Upper lobe of right lung (tissue), 1 donor: ENCODE data around the gene PVR. TPM values are rescaled to one million over a fixed set of nuclear protein-coding genes. Genes with fewer than 3 reads are reported as not detected.

Experiments used
- ATAC-seq: fragments of 200-7000 bp; cut with Tn5 transposase; one replicate; pipeline ENCODE4 v1.9.1; 2020; ENCODE audit warnings: mild to moderate bottlenecking, moderate library complexity
- DNase-seq: peaks from one replicate; pipeline ENCODE4 v3.0.0-alpha.2; 2020
- H3K27ac ChIP-seq: fragments of 200-600 bp; one replicate; pipeline ENCODE4 v1.8.0; 2022
- H3K27me3 ChIP-seq: fragments of 200-600 bp; one replicate; pipeline ENCODE4 v1.8.0; 2022; ENCODE audit warnings: mild to moderate bottlenecking
- H3K36me3 ChIP-seq: fragments of 200-600 bp; one replicate; pipeline ENCODE4 v1.8.0; 2022
- H3K4me1 ChIP-seq: fragments of 200-600 bp; one replicate; pipeline ENCODE4 v1.8.0; 2022
- H3K4me3 ChIP-seq: fragments of 200-600 bp; one replicate; pipeline ENCODE4 v1.8.0; 2022; ENCODE audit warnings: mild to moderate bottlenecking
- H3K9me3 ChIP-seq: fragments of 200-600 bp; one replicate; pipeline ENCODE4 v1.8.0; 2022
- CTCF ChIP-seq: fragments of 200-600 bp; IDR thresholded peaks from one replicate; pipeline ENCODE4 v1.8.0; 2022; ENCODE audit warnings: antibody characterized with exemption
- intact Hi-C: fragments of 100-400 bp; cut with DNase I; formaldehyde crosslinking; loops from one replicate; pipeline ENCODE4 v1.11.0; 2022
- total RNA-seq: library from RNA; stranded (reverse); fragmentation: NEBNext Ultra II Directional; extraction: Animal tissue kit (Norgen Biotek cat#: 25700); gene quantifications from one replicate; pipeline ENCODE4 v1.2.1, GENCODE V29; 2021
- donor health status: DM: no; HTN: yes; CAD: no; lungs with severe emphysema.

Gene PVR
- total RNA-seq, 1 donor from 2014 or later, result 40.8 TPM

GRCh38 chr19:44635581-44636438, 7.9 kb upstream of the PVR start:
- Histone ChIP-seq H3K4me3 (no peak overlapping the region), H3K9me3 (no peaks in the 10 kb centered on the region), H3K27ac (no peak overlapping the region), H3K36me3 (no peaks in the 10 kb centered on the region), H3K27me3 (no peaks in the 10 kb centered on the region), H3K4me1 (peaks cover 12% of the 10 kb centered on the region)
- TF ChIP-seq CTCF, result no peak
- intact Hi-C loops, result no loop called here
- peak; percentile 94 for ATAC-seq
- no peak for DNase-seq

GRCh38 chr19:44636439-44637389, 7.0 kb upstream of the PVR start:
- H3K36me3 ChIP-seq, result no peaks in the 10 kb centered on the region
- H3K27ac ChIP-seq, result no peak overlapping the region
- peaks cover 12% of the 10 kb centered on the region for H3K4me1 ChIP-seq
- intact Hi-C loops, result no loop called here
- no peak for TF ChIP-seq CTCF
- no peak for DNase-seq
- H3K9me3 ChIP-seq, result no peaks in the 10 kb centered on the region
- ATAC-seq, result no peak
- H3K4me3 ChIP-seq, result no peak overlapping the region
- no peaks in the 10 kb centered on the region for H3K27me3 ChIP-seq

- DNase-seq (no peak), ATAC-seq (no peak)
- TF ChIP-seq CTCF, result no peak
- H3K4me1 ChIP-seq, result peaks cover 12% of the 10 kb centered on the region
- H3K9me3 ChIP-seq, result no peaks in the 10 kb centered on the region
- intact Hi-C loops, result no loop called here
- H3K27ac ChIP-seq, result no peak overlapping the region
- no peaks in the 10 kb centered on the region for H3K36me3 ChIP-seq
- H3K27me3 ChIP-seq, result no peaks in the 10 kb centered on the region
- H3K4me3 ChIP-seq, result no peak overlapping the region
Measured at GRCh38 chr19:44637390-44637764, 6.3 kb upstream of the PVR start.

- intact Hi-C loops, result no loop called here
- no peaks in the 10 kb centered on the region for H3K36me3 ChIP-seq
- no peak overlapping the region for H3K4me3 ChIP-seq
- ATAC-seq (no peak), DNase-seq (no peak)
- no peak for TF ChIP-seq CTCF
- peaks cover 3% of the 10 kb centered on the region for H3K4me1 ChIP-seq
- H3K27me3 ChIP-seq, result no peaks in the 10 kb centered on the region
- no peak overlapping the region for H3K27ac ChIP-seq
- no peaks in the 10 kb centered on the region for H3K9me3 ChIP-seq
Measured at GRCh38 chr19:44640518-44640917, 3.2 kb upstream of the PVR start.

GRCh38 chr19:44641501-44642265, 2.0 kb upstream of the PVR start:
- no peaks in the 10 kb centered on the region for H3K27me3 ChIP-seq
- H3K4me1 ChIP-seq, result peaks cover 4% of the 10 kb centered on the region
- no peak for TF ChIP-seq CTCF
- H3K36me3 ChIP-seq, result no peaks in the 10 kb centered on the region
- DNase-seq (no peak), ATAC-seq (no peak)
- H3K4me3 ChIP-seq, result no peak overlapping the region
- H3K9me3 ChIP-seq, result no peaks in the 10 kb centered on the region
- H3K27ac ChIP-seq, result no peak overlapping the region
- intact Hi-C loops, result no loop called here
